K562 (cell line): ENCODE measurements around the gene IRF2BP2. TPM values are rescaled to one million over a fixed set of nuclear protein-coding genes. Genes with fewer than 3 reads are reported as not detected.

Experiments used
- CEBPB ChIP-seq: fragments of 450-650 bp; IDR thresholded peaks from 2 replicates; pipeline ENCODE4 v1.6.1; 2016; ENCODE audit warnings: missing genetic modification characterization, missing compliant biosample characterization
- CTBP1 ChIP-seq: fragments of 450-650 bp; IDR thresholded peaks from 2 replicates; pipeline ENCODE4 v1.6.1; 2016; ENCODE audit warnings: borderline replicate concordance
- DACH1 ChIP-seq: fragments of 450-650 bp; IDR thresholded peaks from 2 replicates; pipeline ENCODE4 v1.6.1; 2018; ENCODE audit not compliant: partially characterized antibody
- ELF1 ChIP-seq: fragments of 200-800 bp; sonication (Bioruptor generic); IDR thresholded peaks from 2 replicates; pipeline ENCODE4 v1.6.1; 2016; ENCODE audit warnings: missing genetic modification characterization, missing compliant biosample characterization
- EP300 ChIP-seq: IDR thresholded peaks from 2 replicates; pipeline ENCODE4 v1.6.1; 2012; ENCODE audit warnings: low read length, improper control_type of control experiment
- GATA2 ChIP-seq: sonication (generic); formaldehyde crosslinking; IDR thresholded peaks from 2 replicates; pipeline ENCODE4 v1.4.0; 2020; ENCODE audit warnings: mild to moderate bottlenecking, missing genetic modification reagents
- HDAC3 ChIP-seq: fragments of 450-650 bp; IDR thresholded peaks from 2 replicates; pipeline ENCODE4 v1.6.1; 2018; ENCODE audit warnings: borderline replicate concordance, mild to moderate bottlenecking, moderate library complexity; ENCODE audit not compliant: partially characterized antibody
- JUN ChIP-seq, 2 experiments: sonication (generic) in 1 of 2; formaldehyde crosslinking in 1 of 2; IDR thresholded peaks; 2 replicates each; pipeline versions ENCODE4 v1.6.1 to v1.8.0; 2012 to 2022; ENCODE audit warnings: borderline replicate concordance in 2 of 2, mild to moderate bottlenecking in 2 of 2, improper control_type of control experiment in 1 of 2, low read depth in 1 of 2, low read length in 1 of 2, missing genetic modification reagents in 1 of 2
- MAFF ChIP-seq: IDR thresholded peaks from 2 replicates; pipeline ENCODE4 v1.6.1; 2012; ENCODE audit warnings: low read length, improper control_type of control experiment
- MAFK ChIP-seq: IDR thresholded peaks from 2 replicates; pipeline ENCODE4 v1.6.1; 2011; ENCODE audit warnings: low read length, improper control_type of control experiment
- MTA3 ChIP-seq: fragments of 450-650 bp; formaldehyde crosslinking; IDR thresholded peaks from 2 replicates; pipeline ENCODE4 v1.6.1; 2017; ENCODE audit warnings: mild to moderate bottlenecking, borderline replicate concordance
- NCOR1 ChIP-seq: fragments of 450-650 bp; IDR thresholded peaks from 2 replicates; pipeline ENCODE4 v1.6.1; 2016; ENCODE audit warnings: mild to moderate bottlenecking, moderate library complexity
- NR2C1 ChIP-seq, 2 experiments: fragments of 450-650 bp; IDR thresholded peaks; 2 replicates each; pipeline ENCODE4 v1.6.1; 2017; ENCODE audit warnings: mild to moderate bottlenecking in 2 of 2, antibody characterized with exemption in 1 of 2, inconsistent platforms in 1 of 2, missing compliant biosample characterization in 1 of 2, missing genetic modification characterization in 1 of 2
- NR2C2 ChIP-seq, 2 experiments: fragments of 200-800 bp in 1 of 2; sonication (Bioruptor generic) in 1 of 2; sonication (generic) in 1 of 2; formaldehyde crosslinking in 1 of 2; IDR thresholded peaks; 2 replicates each; pipeline versions ENCODE4 v1.6.1 to v1.8.0; 2016 to 2022; ENCODE audit warnings: mild to moderate bottlenecking in 1 of 2, missing compliant biosample characterization in 1 of 2, missing genetic modification characterization in 1 of 2, missing genetic modification reagents in 1 of 2
- POLR2AphosphoS5 ChIP-seq: IDR thresholded peaks from 2 replicates; pipeline ENCODE4 v1.6.1; 2011; ENCODE audit warnings: mild to moderate bottlenecking, low read depth, low read length, moderate library complexity; ENCODE audit not compliant: control insufficient read depth, insufficient read depth
- RFX1 ChIP-seq: fragments of 450-650 bp; IDR thresholded peaks from 2 replicates; pipeline ENCODE4 v1.6.1; 2016; ENCODE audit warnings: mild to moderate bottlenecking, moderate library complexity
- SAFB ChIP-seq: fragments of 200-400 bp; formaldehyde crosslinking; IDR thresholded peaks from 2 replicates; pipeline ENCODE4 v1.6.1; 2017; ENCODE audit warnings: low read depth, low read length, borderline replicate concordance
- SAFB2 ChIP-seq: fragments of 200-400 bp; formaldehyde crosslinking; IDR thresholded peaks from 2 replicates; pipeline ENCODE4 v1.6.1; 2018; ENCODE audit warnings: borderline replicate concordance, low read length, low read depth, moderate library complexity; ENCODE audit not compliant: severe bottlenecking
- SMARCE1 ChIP-seq: fragments of 450-650 bp; IDR thresholded peaks from 2 replicates; pipeline ENCODE4 v1.7.1; 2016; ENCODE audit warnings: mild to moderate bottlenecking
- SP2 ChIP-seq: IDR thresholded peaks from 2 replicates; pipeline ENCODE4 v1.6.1; 2011; ENCODE audit warnings: mild to moderate bottlenecking, low read depth, low read length, moderate library complexity; ENCODE audit not compliant: poor library complexity, severe bottlenecking; ENCODE audit errors: extremely low read depth
- TRIM24 ChIP-seq, 2 experiments: fragments of 450-650 bp; IDR thresholded peaks; 2 replicates each; pipeline ENCODE4 v1.6.1; 2016
- ZNF384 ChIP-seq: IDR thresholded peaks from 2 replicates; pipeline ENCODE4 v1.6.1; 2012; ENCODE audit warnings: low read depth, low read length, improper control_type of control experiment
- polyA plus RNA-seq, 8 experiments: library from polyadenylated mRNA; depleted of rRNA in 4 of 8; stranded (reverse) in 5 of 8; unstranded in 3 of 8; fragments of >200 nt; fragmentation: Nextera tagmentation in 2 of 8; fragmentation: Illumina TruSeq in 1 of 8; extraction: Ambion mirVana in 2 of 8; extraction: Trizol in 1 of 8; gene quantifications; 2 replicates each; pipeline versions ENCODE4 v1.2.1 to v1.2.3, GENCODE V29; 2011 to 2014; ENCODE audit warnings: inconsistent platforms in 1 of 8, missing spikeins in 1 of 8
- total RNA-seq, 7 experiments: library from RNA; depleted of rRNA in 6 of 7; stranded (reverse); fragments of >200 nt in 6 of 7; fragmentation: Illumina TruSeq in 2 of 7; extraction: Trizol in 2 of 7; gene quantifications; 2 replicates each; pipeline versions ENCODE4 v1.2.1 to v1.2.3, GENCODE V29; 2011 to 2021; ENCODE audit warnings: low replicate concordance in 1 of 7
- TF ChIP-seq, protein P1 (sequence below): fragments of 250-450 bp; sonication (Bioruptor Pico); IDR thresholded peaks from 2 replicates; pipeline ENCODE4 v1.8.0; 2022; ENCODE audit warnings: inconsistent platforms
- TF ChIP-seq, protein P2 (sequence below): fragments of 250-450 bp; sonication (Bioruptor Pico); IDR thresholded peaks from 2 replicates; pipeline ENCODE4 v1.9.0; 2021; ENCODE audit warnings: mild to moderate bottlenecking

Gene IRF2BP2
- total and polyA plus RNA-seq, 9 of the 15 experiments (the other 6 are each of a cell fraction or from before 2014, with no cell fraction given): 7.7 to 68.6 (median 22.1) TPM

DNA sequence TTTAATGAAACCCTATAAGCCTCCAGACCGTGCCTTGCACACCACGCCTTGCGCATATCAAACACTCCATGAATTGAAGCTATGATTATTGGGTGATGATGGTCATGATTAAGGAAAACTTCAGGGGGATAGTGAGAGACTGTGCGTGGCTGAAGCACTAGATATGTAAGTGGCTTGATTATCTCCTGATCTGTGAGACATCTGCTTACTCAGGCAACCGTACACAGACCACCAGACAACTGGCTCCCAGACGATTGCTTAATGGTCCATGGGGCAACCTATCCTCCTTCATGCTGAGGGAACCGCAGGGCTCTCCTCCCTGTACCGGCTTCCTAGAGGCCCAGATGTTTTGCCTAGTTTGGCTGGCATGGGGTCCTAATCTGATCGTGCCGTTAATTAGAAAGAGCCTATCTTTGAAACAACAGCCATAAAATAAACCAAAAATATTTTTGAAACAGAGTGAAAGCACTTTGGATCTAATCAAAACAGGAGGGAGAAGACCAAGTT lies 51.6 kb downstream of the IRF2BP2 start (continued):
- TF ChIP-seq SAFB: no peak
- peak; percentile 19; the same call in 1 of the 2 replicates for TF ChIP-seq JUN (IDR thresholded peaks at IDR 0.05; ENCODE audit: borderline replicate concordance, low read depth, low read length)
- no peak for TF ChIP-seq JUN (CRISPR knock-in tag; IDR thresholded peaks at IDR 0.05; ENCODE audit: borderline replicate concordance)
- peak; percentile 80 for TF ChIP-seq MTA3
- TF ChIP-seq SAFB2: no peak
- TF ChIP-seq, protein P1, sequence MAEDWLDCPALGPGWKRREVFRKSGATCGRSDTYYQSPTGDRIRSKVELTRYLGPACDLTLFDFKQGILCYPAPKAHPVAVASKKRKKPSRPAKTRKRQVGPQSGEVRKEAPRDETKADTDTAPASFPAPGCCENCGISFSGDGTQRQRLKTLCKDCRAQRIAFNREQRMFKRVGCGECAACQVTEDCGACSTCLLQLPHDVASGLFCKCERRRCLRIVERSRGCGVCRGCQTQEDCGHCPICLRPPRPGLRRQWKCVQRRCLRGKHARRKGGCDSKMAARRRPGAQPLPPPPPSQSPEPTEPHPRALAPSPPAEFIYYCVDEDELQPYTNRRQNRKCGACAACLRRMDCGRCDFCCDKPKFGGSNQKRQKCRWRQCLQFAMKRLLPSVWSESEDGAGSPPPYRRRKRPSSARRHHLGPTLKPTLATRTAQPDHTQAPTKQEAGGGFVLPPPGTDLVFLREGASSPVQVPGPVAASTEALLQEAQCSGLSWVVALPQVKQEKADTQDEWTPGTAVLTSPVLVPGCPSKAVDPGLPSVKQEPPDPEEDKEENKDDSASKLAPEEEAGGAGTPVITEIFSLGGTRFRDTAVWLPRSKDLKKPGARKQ (CRISPR knock-in tag): no peak
- TF ChIP-seq POLR2AphosphoS5: peak; percentile 38; the same call in 1 of the 2 replicates
- no peak for TF ChIP-seq SP2
- TF ChIP-seq TRIM24 (IDR thresholded peaks at IDR 0.05): peak; percentile 31 to 71; a peak in 3 of 4 replicates
- TF ChIP-seq, protein P2, sequence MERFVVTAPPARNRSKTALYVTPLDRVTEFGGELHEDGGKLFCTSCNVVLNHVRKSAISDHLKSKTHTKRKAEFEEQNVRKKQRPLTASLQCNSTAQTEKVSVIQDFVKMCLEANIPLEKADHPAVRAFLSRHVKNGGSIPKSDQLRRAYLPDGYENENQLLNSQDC: no peak
- TF ChIP-seq NCOR1: peak; percentile 74
- TF ChIP-seq MAFF: no peak
- no peak for TF ChIP-seq MAFK
- TF ChIP-seq ELF1 (tag): no peak
- peak; percentile 67 for TF ChIP-seq CTBP1
- no peak for TF ChIP-seq RFX1
- TF ChIP-seq SMARCE1: peak; percentile 85; the same call in 1 of the 2 replicates
- peak; percentile 84 for TF ChIP-seq EP300
- no peak for TF ChIP-seq ZNF384
- peak; percentile 19 for TF ChIP-seq DACH1
- peak; percentile 78 for TF ChIP-seq GATA2 (CRISPR knock-in tag)
- TF ChIP-seq NR2C2 (CRISPR knock-in tag; IDR thresholded peaks at IDR 0.05): no peak
- TF ChIP-seq NR2C2 (tag; IDR thresholded peaks at IDR 0.05): 0 out of 2 replicates have a peak, but pooled peaks have one; percentile 25
- TF ChIP-seq NR2C1 (IDR thresholded peaks at IDR 0.05): no peak
- 0 out of 2 replicates have a peak, but pooled peaks have one; percentile 23 for TF ChIP-seq NR2C1 (tag; IDR thresholded peaks at IDR 0.05)
- peak; percentile 77 for TF ChIP-seq HDAC3
- peak; percentile 94 for TF ChIP-seq CEBPB (tag)
